K562 (cell line): ENCODE results near the gene RYR1. TPM values are rescaled to one million over a fixed set of nuclear protein-coding genes. Genes with fewer than 3 reads are reported as not detected.

Source experiments
- ATAC-seq: fragments of 200-7000 bp; cut with Tn5 transposase; 3 replicates; pipeline ENCODE4 v1.9.1; 2020; ENCODE audit warnings: moderate library complexity
- BruUV-seq: library from RNA; stranded (reverse); fragments of 400-500 nt; replicated peaks from 2 replicates; lab custom pipeline; 2021; lab: Mats Ljungman, UMichigan
- CTCF ChIA-PET: fragments of 300-600 bp; formaldehyde crosslinking; extraction: SDS; loops from one replicate; lab custom pipeline; 2021; ENCODE audit warnings: low intra/inter-chr PET ratio; lab: Yijun Ruan, JAX
- POLR2A ChIA-PET: fragments of 300-600, 350-650 bp; sonication (Branson Sonifier 250); formaldehyde crosslinking; extraction: SDS; loops from one replicate; lab custom pipeline; 2021; ENCODE audit warnings: antibody characterized with exemption, inconsistent platforms; lab: Yijun Ruan, JAX
- DNase-seq, 4 experiments: peaks; one replicate each; pipeline versions ENCODE4 v3.0.0 to v3.0.0-alpha.2; 2011 to 2018; ENCODE audit warnings: low spot score in 3 of 4, mixed read lengths in 3 of 4; ENCODE audit errors: extremely low read depth in 1 of 4
- FAIRE-seq: peaks from 2 replicates; lab custom pipeline; 2011; peaks lifted over from hg19 to GRCh38; lab: Jason Lieb, UNC
- H2AFZ ChIP-seq: 2 replicates; pipeline ENCODE4 v1.6.0; 2011; ENCODE audit warnings: low read depth, low read length, control low read depth, inconsistent platforms
- H3K27ac ChIP-seq: fragments of 200-600 bp; 3 replicates; pipeline ENCODE4 v1.8.0; 2011; ENCODE audit warnings: low read depth, mild to moderate bottlenecking, control low read depth, inconsistent platforms, low read length, moderate library complexity, mixed read lengths; ENCODE audit errors: extremely low read depth
- H3K27me3 ChIP-seq, 2 experiments: fragments of 300-600 bp in 1 of 2; 2 replicates in 1 of 2; 3 replicates in 1 of 2; pipeline versions ENCODE4 v1.6.0 to v1.8.0; 2011; ENCODE audit warnings: inconsistent platforms in 2 of 2, low read length in 2 of 2, mild to moderate bottlenecking in 1 of 2, mixed read lengths in 1 of 2, moderate library complexity in 1 of 2; ENCODE audit not compliant: control insufficient read depth in 2 of 2, insufficient read depth in 2 of 2
- H3K36me3 ChIP-seq: fragments of 300-600 bp; 3 replicates; pipeline ENCODE4 v1.8.0; 2011; ENCODE audit warnings: mild to moderate bottlenecking, low read length, inconsistent platforms; ENCODE audit not compliant: control insufficient read depth, insufficient read depth
- H3K4me1 ChIP-seq, 2 experiments: fragments of 200-600 bp in 1 of 2; replicated peaks in 1 of 2; 2 replicates in 1 of 2; 3 replicates in 1 of 2; pipeline versions ENCODE4 v1.5.1 to v1.8.0; 2011; ENCODE audit warnings: inconsistent platforms in 2 of 2, low read length in 2 of 2, mild to moderate bottlenecking in 1 of 2, mixed read lengths in 1 of 2, moderate library complexity in 1 of 2; ENCODE audit not compliant: control insufficient read depth in 2 of 2, insufficient read depth in 2 of 2
- H3K4me2 ChIP-seq: 2 replicates; pipeline ENCODE4 v1.6.1; 2011; ENCODE audit warnings: low read length, control low read depth, inconsistent platforms, mixed read lengths; ENCODE audit not compliant: insufficient read depth
- H3K4me3 ChIP-seq: fragments of 200-600 bp; sonication (generic), shearing (Covaris generic); 2 replicates; pipeline ENCODE4 v1.5.1; 2016; ENCODE audit warnings: control low read depth, inconsistent platforms
- H3K79me2 ChIP-seq: fragments of 200-600 bp; 3 replicates; pipeline ENCODE4 v1.8.0; 2011; ENCODE audit warnings: low read length, inconsistent platforms; ENCODE audit not compliant: control insufficient read depth, insufficient read depth
- H3K9ac ChIP-seq, 2 experiments: 2 replicates each; pipeline versions ENCODE4 v1.6.0 to v1.6.1; 2011; ENCODE audit warnings: low read depth in 2 of 2, low read length in 2 of 2, control low read depth in 1 of 2, inconsistent platforms in 1 of 2, mild to moderate bottlenecking in 1 of 2, mixed read lengths in 1 of 2; ENCODE audit not compliant: insufficient read depth in 1 of 2
- H3K9me1 ChIP-seq: one replicate; pipeline ENCODE4 v1.6.0; 2011; ENCODE audit warnings: inconsistent platforms, mild to moderate bottlenecking, low read length, moderate library complexity; ENCODE audit not compliant: control insufficient read depth, insufficient read depth
- H3K9me3 ChIP-seq: replicated peaks from 2 replicates; pipeline ENCODE4 v1.5.1; 2011; ENCODE audit warnings: low read depth, low read length, inconsistent platforms; ENCODE audit not compliant: control insufficient read depth, insufficient read depth
- H4K20me1 ChIP-seq: replicated peaks from 2 replicates; pipeline ENCODE4 v1.6.1; 2011; ENCODE audit warnings: low read length, inconsistent platforms, mixed read lengths; ENCODE audit not compliant: control insufficient read depth, insufficient read depth
- BDP1 ChIP-seq: IDR thresholded peaks from 3 replicates; pipeline ENCODE4 v1.6.1; 2011; ENCODE audit not compliant: insufficient read length, insufficient read depth
- BHLHE40 ChIP-seq: IDR thresholded peaks from 2 replicates; pipeline ENCODE4 v1.6.1; 2011; ENCODE audit warnings: low read length, improper control_type of control experiment
- CBFA2T2 ChIP-seq: fragments of 450-650 bp; conservative IDR thresholded peaks from 2 replicates; pipeline ENCODE4 v1.6.1; 2017; ENCODE audit warnings: mild to moderate bottlenecking
- ESRRA ChIP-seq: fragments of 450-650 bp; IDR thresholded peaks from 2 replicates; pipeline ENCODE4 v1.6.1; 2014; ENCODE audit warnings: low read depth, mild to moderate bottlenecking, moderate library complexity, borderline replicate concordance
- FOXJ3 ChIP-seq: sonication (generic); formaldehyde crosslinking; IDR thresholded peaks from 2 replicates; pipeline ENCODE4 v1.4.0; 2020; ENCODE audit warnings: mild to moderate bottlenecking, missing genetic modification reagents
- HMG20A ChIP-seq: fragments of 450-650 bp; formaldehyde crosslinking; conservative IDR thresholded peaks from 2 replicates; pipeline ENCODE4 v1.4.0; 2020; ENCODE audit warnings: mild to moderate bottlenecking, mixed read lengths
- MBD2 ChIP-seq: sonication (generic); IDR thresholded peaks from 2 replicates; pipeline ENCODE4 v1.6.1; 2016; ENCODE audit warnings: low read depth, borderline replicate concordance
- MED1 ChIP-seq: sonication (generic); formaldehyde crosslinking; IDR thresholded peaks from 2 replicates; pipeline ENCODE4 v1.8.1; 2023; ENCODE audit warnings: missing genetic modification reagents, borderline replicate concordance
- SMARCB1 ChIP-seq: IDR thresholded peaks from 2 replicates; pipeline ENCODE4 v1.6.1; 2011; ENCODE audit warnings: improper control_type of control experiment, low read depth; ENCODE audit not compliant: insufficient read length
- TAF1 ChIP-seq: IDR thresholded peaks from 2 replicates; pipeline ENCODE4 v1.6.1; 2011; ENCODE audit warnings: mild to moderate bottlenecking, low read length, moderate library complexity; ENCODE audit not compliant: insufficient read depth, control insufficient read depth, severe bottlenecking; ENCODE audit errors: extremely low read depth
- THRAP3 ChIP-seq: fragments of 450-650 bp; IDR thresholded peaks from 2 replicates; pipeline ENCODE4 v1.6.1; 2016; ENCODE audit warnings: mild to moderate bottlenecking, inconsistent platforms, borderline replicate concordance
- TOE1 ChIP-seq, 2 experiments: fragments of 450-650 bp in 1 of 2; sonication (generic) in 1 of 2; formaldehyde crosslinking in 1 of 2; IDR thresholded peaks; 2 replicates each; pipeline versions ENCODE4 v1.7.1 to v1.8.0; 2016 to 2022; ENCODE audit warnings: borderline replicate concordance in 2 of 2, mild to moderate bottlenecking in 2 of 2, antibody characterized with exemption in 1 of 2, inconsistent platforms in 1 of 2, low read depth in 1 of 2, missing genetic modification reagents in 1 of 2, moderate library complexity in 1 of 2
- WHSC1 ChIP-seq: IDR thresholded peaks from one replicate; pipeline ENCODE4 v1.6.1; 2012; ENCODE audit warnings: low read length, control low read depth, inconsistent platforms
- ZNF12 ChIP-seq: sonication (generic); formaldehyde crosslinking; IDR thresholded peaks from 2 replicates; pipeline ENCODE4 v1.4.0; 2020; ENCODE audit warnings: mild to moderate bottlenecking, missing genetic modification reagents
- ZNF224 ChIP-seq: sonication (generic); formaldehyde crosslinking; IDR thresholded peaks from 2 replicates; pipeline ENCODE4 v1.8.0; 2022; ENCODE audit warnings: mild to moderate bottlenecking, missing genetic modification reagents
- ZNF77 ChIP-seq: fragments of 250-450 bp; sonication (Bioruptor Pico); IDR thresholded peaks from 2 replicates; pipeline ENCODE4 v1.5.0; 2020
- WGBS: fragments of 100-300 bp; shearing (Covaris generic); methylation state at CpG from one replicate; pipeline ENCODE4 v1.1.6; 2016; ENCODE audit warnings: low coverage, mixed read lengths; ENCODE audit not compliant: insufficient coverage; ENCODE audit errors: missing lambda C conversion rate; 5-methylcytosine and 5-hydroxymethylcytosine counted together
- in situ Hi-C: fragments of 300-500 bp; cut with MboI; formaldehyde crosslinking; loops from 4 replicates; pipeline ENCODE4 v1.15.0; 2018; ENCODE audit warnings: inconsistent platforms, mixed read lengths
- intact Hi-C: fragments of 100-400 bp; cut with micrococcal nuclease; formaldehyde crosslinking; loops from 2 replicates; pipeline ENCODE4 v1.14.2; 2022
- polyA plus RNA-seq, 8 experiments: library from polyadenylated mRNA; depleted of rRNA in 4 of 8; stranded (reverse) in 5 of 8; unstranded in 3 of 8; fragments of >200 nt; fragmentation: Nextera tagmentation in 2 of 8; fragmentation: Illumina TruSeq in 1 of 8; extraction: Ambion mirVana in 2 of 8; extraction: Trizol in 1 of 8; gene quantifications; 2 replicates each; pipeline versions ENCODE4 v1.2.1 to v1.2.3, GENCODE V29; 2011 to 2014; ENCODE audit warnings: inconsistent platforms in 1 of 8, missing spikeins in 1 of 8
- total RNA-seq, 7 experiments: library from RNA; depleted of rRNA in 6 of 7; stranded (reverse); fragments of >200 nt in 6 of 7; fragmentation: Illumina TruSeq in 2 of 7; extraction: Trizol in 2 of 7; gene quantifications; 2 replicates each; pipeline versions ENCODE4 v1.2.1 to v1.2.3, GENCODE V29; 2011 to 2021; ENCODE audit warnings: low replicate concordance in 1 of 7
- TF ChIP-seq, protein P1 (sequence below): sonication (generic); formaldehyde crosslinking; IDR thresholded peaks from 2 replicates; pipeline ENCODE4 v1.8.0; 2022; ENCODE audit warnings: missing genetic modification reagents, mild to moderate bottlenecking, moderate library complexity, borderline replicate concordance
- TF ChIP-seq, protein P2 (sequence below): fragments of 450-650 bp; formaldehyde crosslinking; IDR thresholded peaks from 2 replicates; pipeline ENCODE4 v1.4.0; 2020; ENCODE audit warnings: mild to moderate bottlenecking, mixed read lengths
- TF ChIP-seq, protein P3 (sequence below): sonication (generic); formaldehyde crosslinking; IDR thresholded peaks from 2 replicates; pipeline ENCODE4 v1.9.0; 2022; ENCODE audit warnings: mild to moderate bottlenecking, missing genetic modification reagents

RYR1 gene
- total and polyA plus RNA-seq, 9 of the 15 experiments (the other 6 are each of a cell fraction or from before 2014, with no cell fraction given) = 0.11 to 7.4 (median 3.7) TPM

DNA sequence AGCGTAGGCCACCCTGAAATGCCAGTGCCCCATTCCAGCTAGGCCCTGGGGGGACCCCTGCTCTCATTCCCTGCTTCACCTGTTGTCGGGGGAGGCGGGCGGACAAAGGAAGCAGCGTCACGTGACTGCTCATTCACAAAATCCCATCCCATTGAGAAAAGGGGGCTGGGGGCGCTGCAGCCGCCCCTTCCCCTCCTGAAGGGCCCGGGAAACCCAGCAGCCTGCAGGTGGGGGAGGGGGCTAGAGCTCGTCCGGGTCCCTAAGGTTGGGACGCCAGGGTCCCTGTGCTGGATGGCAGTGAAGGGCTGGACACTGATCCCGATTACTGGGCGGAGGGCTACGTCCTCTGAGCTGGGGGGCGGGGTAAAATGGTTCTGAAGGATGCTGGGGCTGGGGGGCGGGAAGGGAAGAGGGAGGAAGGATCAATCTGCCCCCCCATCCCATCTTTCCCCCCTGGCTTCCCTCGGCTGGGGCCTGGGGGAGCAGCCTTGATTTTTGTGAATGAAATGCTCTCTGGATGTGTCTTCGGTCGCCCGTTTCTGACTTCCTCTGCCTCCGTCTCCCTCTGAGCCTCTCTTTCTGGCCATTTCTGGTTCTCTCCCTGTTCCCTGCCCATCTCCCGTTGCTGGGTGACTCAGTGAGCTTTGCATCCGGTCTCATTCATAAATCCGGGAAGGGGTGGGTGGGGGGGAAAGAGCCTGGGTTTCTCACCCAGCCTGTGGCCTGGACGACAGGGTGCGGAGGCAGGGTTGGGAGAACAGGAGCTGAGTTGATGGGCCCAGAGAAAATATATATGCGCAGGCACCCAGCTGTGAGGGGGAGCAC is 44.2 kb upstream of the RYR1 start:
- DNase-seq = no peak
- Histone ChIP-seq H3K9me3 (no peaks in the 10 kb centered on the region), H3K79me2 (0 out of 3 replicates have a peak, but pooled peaks cover 2% of the 10 kb centered on the region), H3K4me1 (peaks cover 16 to 68% of the 10 kb centered on the region in 2 experiments; a peak in 4 of 5 replicates), H3K4me2 (no peak overlapping the region), H3K4me3 (no peak overlapping the region), H3K27me3 (no peaks in the 10 kb centered on the region), H3K36me3 (peaks cover 21% of the 10 kb centered on the region; the same call in 1 of the 3 replicates), H3K27ac (no peak overlapping the region), H3K9me1 (no peaks in the 10 kb centered on the region), H4K20me1 (no peaks in the 10 kb centered on the region), H2AFZ (no peak overlapping the region), H3K9ac (peak overlapping the region in 1 of 2 experiments; percentile 21; a peak in 1 of 4 replicates)
- in situ Hi-C loops (no loop called here), intact Hi-C loops (loop anchor here (5.0 kb wide), 2 partner anchors 52 to 147 kb away; partner anchors contain the start of gene CATSPERG)
- ChIA-PET CTCF (no interaction called here), POLR2A (interaction anchor here (0.6 to 1.1 kb wide), 5 partner anchors 8 to 15 kb away, joined by 3 to 4 read pairs (median 3); partner anchors contain the start of gene PSMD8)
- FAIRE-seq = no peak
- 28% methylated on average over 15 of the region's 28 CpGs for WGBS
- BruUV-seq = no TSS peak
- ATAC-seq = no peak
- no peak for TF ChIP-seq FOXJ3 (CRISPR knock-in tag)
- TF ChIP-seq ZNF224 = no peak
- no peak for TF ChIP-seq HMG20A (CRISPR knock-in tag)
- TF ChIP-seq SMARCB1 = no peak
- no peak for TF ChIP-seq TAF1
- TF ChIP-seq CBFA2T2 = peak; percentile 41
- no peak for TF ChIP-seq ESRRA
- TF ChIP-seq, protein P1, sequence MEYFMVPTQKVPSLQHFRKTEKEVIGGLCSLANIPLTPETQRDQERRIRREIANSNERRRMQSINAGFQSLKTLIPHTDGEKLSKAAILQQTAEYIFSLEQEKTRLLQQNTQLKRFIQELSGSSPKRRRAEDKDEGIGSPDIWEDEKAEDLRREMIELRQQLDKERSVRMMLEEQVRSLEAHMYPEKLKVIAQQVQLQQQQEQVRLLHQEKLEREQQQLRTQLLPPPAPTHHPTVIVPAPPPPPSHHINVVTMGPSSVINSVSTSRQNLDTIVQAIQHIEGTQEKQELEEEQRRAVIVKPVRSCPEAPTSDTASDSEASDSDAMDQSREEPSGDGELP (CRISPR knock-in tag) = no peak
- no peak for TF ChIP-seq THRAP3
- TF ChIP-seq MBD2 = no peak
- peak; percentile 52; the same call in 1 of the 2 replicates for TF ChIP-seq BHLHE40
- no peak for TF ChIP-seq BDP1
- TF ChIP-seq, protein P2, sequence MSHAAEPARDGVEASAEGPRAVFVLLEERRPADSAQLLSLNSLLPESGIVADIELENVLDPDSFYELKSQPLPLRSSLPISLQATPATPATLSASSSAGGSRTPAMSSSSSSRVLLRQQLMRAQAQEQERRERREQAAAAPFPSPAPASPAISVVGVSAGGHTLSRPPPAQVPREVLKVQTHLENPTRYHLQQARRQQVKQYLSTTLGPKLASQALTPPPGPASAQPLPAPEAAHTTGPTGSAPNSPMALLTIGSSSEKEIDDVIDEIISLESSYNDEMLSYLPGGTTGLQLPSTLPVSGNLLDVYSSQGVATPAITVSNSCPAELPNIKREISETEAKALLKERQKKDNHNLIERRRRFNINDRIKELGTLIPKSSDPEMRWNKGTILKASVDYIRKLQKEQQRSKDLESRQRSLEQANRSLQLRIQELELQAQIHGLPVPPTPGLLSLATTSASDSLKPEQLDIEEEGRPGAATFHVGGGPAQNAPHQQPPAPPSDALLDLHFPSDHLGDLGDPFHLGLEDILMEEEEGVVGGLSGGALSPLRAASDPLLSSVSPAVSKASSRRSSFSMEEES (CRISPR knock-in tag) = peak; percentile 81
- TF ChIP-seq, protein P3, sequence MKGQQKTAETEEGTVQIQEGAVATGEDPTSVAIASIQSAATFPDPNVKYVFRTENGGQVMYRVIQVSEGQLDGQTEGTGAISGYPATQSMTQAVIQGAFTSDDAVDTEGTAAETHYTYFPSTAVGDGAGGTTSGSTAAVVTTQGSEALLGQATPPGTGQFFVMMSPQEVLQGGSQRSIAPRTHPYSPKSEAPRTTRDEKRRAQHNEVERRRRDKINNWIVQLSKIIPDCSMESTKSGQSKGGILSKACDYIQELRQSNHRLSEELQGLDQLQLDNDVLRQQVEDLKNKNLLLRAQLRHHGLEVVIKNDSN (CRISPR knock-in tag) = peak; percentile 80
- no peak for TF ChIP-seq ZNF77
- TF ChIP-seq MED1 = no peak
- no peak for TF ChIP-seq ZNF12 (CRISPR knock-in tag)
- TF ChIP-seq WHSC1 = no peak
- peak; percentile 79; the same call in 1 of the 2 replicates for TF ChIP-seq TOE1 (IDR thresholded peaks at IDR 0.05; ENCODE audit: borderline replicate concordance)
- TF ChIP-seq TOE1 (CRISPR knock-in tag; IDR thresholded peaks at IDR 0.05; ENCODE audit: borderline replicate concordance, low read depth) = no peak
